HepG2 (cell line): ENCODE results near the gene JPH4. TPM values are rescaled to one million over a fixed set of nuclear protein-coding genes. Genes with fewer than 3 reads are reported as not detected.

Experiments
- AKNA ChIP-seq: sonication (generic); formaldehyde crosslinking; IDR thresholded peaks from 2 replicates; pipeline ENCODE4 v1.4.0; 2020; ENCODE audit warnings: missing genetic modification reagents, borderline replicate concordance
- CHCHD3 ChIP-seq: sonication (generic); formaldehyde crosslinking; IDR thresholded peaks from 2 replicates; pipeline ENCODE4 v1.8.0; 2022; ENCODE audit warnings: mild to moderate bottlenecking, missing genetic modification reagents, moderate library complexity
- NR2C2 ChIP-seq: sonication (generic); formaldehyde crosslinking; IDR thresholded peaks from 2 replicates; pipeline ENCODE4 v1.4.0; 2020; ENCODE audit warnings: missing genetic modification reagents, mild to moderate bottlenecking, moderate library complexity, borderline replicate concordance
- NRL ChIP-seq: sonication (generic); formaldehyde crosslinking; IDR thresholded peaks from 2 replicates; pipeline ENCODE4 v1.5.0; 2020; ENCODE audit warnings: missing genetic modification reagents, mild to moderate bottlenecking, moderate library complexity, borderline replicate concordance
- THAP11 ChIP-seq: IDR thresholded peaks from 2 replicates; pipeline ENCODE4 v1.6.1; 2016; ENCODE audit warnings: missing biosample characterization, missing genetic modification reagents
- ZNF577 ChIP-seq: sonication (generic); formaldehyde crosslinking; IDR thresholded peaks from 2 replicates; pipeline ENCODE4 v1.4.0; 2020; ENCODE audit warnings: mild to moderate bottlenecking, low read depth, missing genetic modification reagents, borderline replicate concordance
- ZNF781 ChIP-seq: sonication (generic); formaldehyde crosslinking; IDR thresholded peaks from 2 replicates; pipeline ENCODE4 v1.5.1; 2020; ENCODE audit warnings: borderline replicate concordance, mild to moderate bottlenecking, missing genetic modification reagents; ENCODE audit errors: not compliant biosample characterization
- polyA plus RNA-seq, 8 experiments: library from polyadenylated mRNA; depleted of rRNA in 3 of 8; stranded (reverse) in 7 of 8; unstranded in 1 of 8; fragments of >200 nt; fragmentation: Illumina TruSeq in 4 of 8; extraction: Trizol in 4 of 8; gene quantifications; 2 replicates each; pipeline versions ENCODE4 v1.2.1 to v1.2.3, GENCODE V29; 2011 to 2016; ENCODE audit warnings: low read depth in 4 of 8, missing spikeins in 1 of 8, mixed read lengths in 1 of 8; ENCODE audit not compliant: insufficient read depth in 1 of 8
- total RNA-seq, 5 experiments: library from RNA; depleted of rRNA; stranded (reverse); fragments of >200 nt; fragmentation: Illumina TruSeq; extraction: Trizol; gene quantifications; 2 replicates each; pipeline ENCODE4 v1.2.3, GENCODE V29; 2016; ENCODE audit warnings: low read depth in 1 of 5
- TF ChIP-seq, protein P1 (sequence below): sonication (generic); formaldehyde crosslinking; IDR thresholded peaks from 2 replicates; pipeline ENCODE4 v1.8.1; 2023; ENCODE audit warnings: mild to moderate bottlenecking, missing genetic modification reagents

The JPH4 gene
- total and polyA plus RNA-seq, 2 of the 13 experiments (the other 11 are each of a cell fraction or from before 2014, with no cell fraction given), result 0.08 to 0.22 TPM

DNA sequence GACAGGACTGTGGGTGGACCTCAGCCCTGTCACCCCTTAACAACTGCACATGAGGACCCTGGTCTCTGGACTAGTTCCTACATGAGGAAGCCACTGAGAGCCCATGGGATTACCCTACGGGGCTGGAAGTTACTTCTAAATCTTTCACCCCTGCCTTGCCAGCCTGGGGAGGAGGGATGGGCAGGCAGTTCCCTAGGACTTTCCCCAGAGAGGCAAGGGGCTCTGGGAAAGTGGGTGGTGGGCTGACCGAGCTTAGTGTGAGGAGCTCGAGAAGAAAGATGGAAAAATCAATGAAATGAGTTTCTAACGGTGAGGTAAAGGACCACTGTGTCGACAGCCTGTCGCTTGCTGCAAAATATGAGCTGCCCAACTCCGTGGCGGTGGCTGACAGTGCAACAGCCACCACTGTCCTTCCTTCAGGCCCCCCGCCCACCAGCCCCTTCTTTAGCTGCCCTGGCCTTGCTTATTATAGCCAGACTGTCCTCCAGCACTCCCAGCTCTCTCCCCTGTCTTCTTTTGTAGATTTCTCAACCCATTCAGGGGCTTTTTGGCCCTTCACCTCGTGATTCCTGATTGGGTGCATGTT lies 32.0 kb downstream of the JPH4 start (continued):
- TF ChIP-seq NR2C2 (CRISPR knock-in tag) (0 out of 2 replicates have a peak, but pooled peaks have one; percentile 16), THAP11 (CRISPR knock-in tag) (0 out of 2 replicates have a peak, but pooled peaks have one; percentile 19), NRL (0 out of 2 replicates have a peak, but pooled peaks have one; percentile 40), ZNF577 (CRISPR knock-in tag) (no peak), ZNF781 (peak; percentile 11), AKNA (CRISPR knock-in tag) (no peak), CHCHD3 (CRISPR knock-in tag) (no peak)
- TF ChIP-seq, protein P1, sequence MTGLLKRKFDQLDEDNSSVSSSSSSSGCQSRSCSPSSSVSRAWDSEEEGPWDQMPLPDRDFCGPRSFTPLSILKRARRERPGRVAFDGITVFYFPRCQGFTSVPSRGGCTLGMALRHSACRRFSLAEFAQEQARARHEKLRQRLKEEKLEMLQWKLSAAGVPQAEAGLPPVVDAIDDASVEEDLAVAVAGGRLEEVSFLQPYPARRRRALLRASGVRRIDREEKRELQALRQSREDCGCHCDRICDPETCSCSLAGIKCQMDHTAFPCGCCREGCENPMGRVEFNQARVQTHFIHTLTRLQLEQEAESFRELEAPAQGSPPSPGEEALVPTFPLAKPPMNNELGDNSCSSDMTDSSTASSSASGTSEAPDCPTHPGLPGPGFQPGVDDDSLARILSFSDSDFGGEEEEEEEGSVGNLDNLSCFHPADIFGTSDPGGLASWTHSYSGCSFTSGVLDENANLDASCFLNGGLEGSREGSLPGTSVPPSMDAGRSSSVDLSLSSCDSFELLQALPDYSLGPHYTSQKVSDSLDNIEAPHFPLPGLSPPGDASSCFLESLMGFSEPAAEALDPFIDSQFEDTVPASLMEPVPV (CRISPR knock-in tag), result 0 out of 2 replicates have a peak, but pooled peaks have one; percentile 45
